ENCODE data around the gene LTF. TPM values are rescaled to one million over a fixed set of nuclear protein-coding genes. Genes with fewer than 3 reads are reported as not detected.
A peak's percentile ranks its signal among the peaks of the same experiment; 100 is the strongest.
"Not testable (repeated sequence)": the region's sequence is repeated elsewhere in the genome, so short reads cannot be mapped to it uniquely, and the experiment has no call there.

LTF gene
- total and polyA plus RNA-seq, 5 donors = 0.71 to 5.5 (median 2.1) TPM

GRCh38 chr3:46433841-46434240, 30.9 kb downstream of the LTF start:
- Histone ChIP-seq H3K27me3 (ENCODE audit: control insufficient read depth, insufficient read depth) (no peaks in the 10 kb centered on the region), H3K9me3 (ENCODE audit: control insufficient read depth, low read length) (no peaks in the 10 kb centered on the region), H3K27ac (ENCODE audit: low read length) (no peak overlapping the region), H3K4me1 (ENCODE audit: control insufficient read depth, insufficient read depth, low read length) (no peaks in the 10 kb centered on the region), H3K4me3 (ENCODE audit: low read length) (no peak overlapping the region)
- intact Hi-C loops (cut with DNase I) = no loop called here
- no peak for DNase-seq
- ATAC-seq = no peak
- 89% methylated on average over 1 of the region's 1 CpG for WGBS

GRCh38 chr3:46433118-46433517, 31.6 kb downstream of the LTF start:
- 66% methylated on average over 4 of the region's 4 CpGs for WGBS
- ATAC-seq; H3K27ac ChIP-seq (ENCODE audit: low read length); H3K4me1 ChIP-seq (ENCODE audit: control insufficient read depth, insufficient read depth, low read length); DNase-seq; H3K27me3 ChIP-seq (ENCODE audit: control insufficient read depth, insufficient read depth); intact Hi-C loops (cut with DNase I); H3K9me3 ChIP-seq (ENCODE audit: control insufficient read depth, low read length); H3K4me3 ChIP-seq (ENCODE audit: low read length): not testable (repeated sequence)

GRCh38 chr3:46431905-46432304, 32.8 kb downstream of the LTF start:
- WGBS = 88% methylated on average over 5 of the region's 5 CpGs
- H3K9me3 ChIP-seq (ENCODE audit: control insufficient read depth, low read length); H3K4me3 ChIP-seq (ENCODE audit: low read length); DNase-seq; H3K4me1 ChIP-seq (ENCODE audit: control insufficient read depth, insufficient read depth, low read length); ATAC-seq; H3K27me3 ChIP-seq (ENCODE audit: control insufficient read depth, insufficient read depth); H3K27ac ChIP-seq (ENCODE audit: low read length); intact Hi-C loops (cut with DNase I): not testable (repeated sequence)

- H3K4me1 ChIP-seq (ENCODE audit: control insufficient read depth, insufficient read depth, low read length); H3K4me3 ChIP-seq (ENCODE audit: low read length); ATAC-seq; intact Hi-C loops (cut with DNase I); DNase-seq; H3K27me3 ChIP-seq (ENCODE audit: control insufficient read depth, insufficient read depth); H3K9me3 ChIP-seq (ENCODE audit: control insufficient read depth, low read length); H3K27ac ChIP-seq (ENCODE audit: low read length): not testable (repeated sequence)
- WGBS = 97% methylated on average over 1 of the region's 1 CpG
Measured at GRCh38 chr3:46430879-46431278, 33.8 kb downstream of the LTF start.

- no peak overlapping the region for H3K27ac ChIP-seq (ENCODE audit: low read length)
- DNase-seq = no peak
- 76% methylated on average over 5 of the region's 5 CpGs for WGBS
- no peaks in the 10 kb centered on the region for H3K27me3 ChIP-seq (ENCODE audit: control insufficient read depth, insufficient read depth)
- no peaks in the 10 kb centered on the region for H3K4me1 ChIP-seq (ENCODE audit: control insufficient read depth, insufficient read depth, low read length)
- no peak for ATAC-seq
- no peaks in the 10 kb centered on the region for H3K9me3 ChIP-seq (ENCODE audit: control insufficient read depth, low read length)
- intact Hi-C loops (cut with DNase I) = loop anchor here in 1 of 4 donors (5.0 kb wide), 1 partner anchor 152 kb away; no protein-coding TSS in a partner anchor
- H3K4me3 ChIP-seq (ENCODE audit: low read length) = no peak overlapping the region
Measured at GRCh38 chr3:46429671-46430070, 35.0 kb downstream of the LTF start.

- Histone ChIP-seq H3K9me3 (ENCODE audit: control insufficient read depth, low read length) (no peaks in the 10 kb centered on the region), H3K4me3 (ENCODE audit: low read length) (no peak overlapping the region), H3K27me3 (ENCODE audit: control insufficient read depth, insufficient read depth) (no peaks in the 10 kb centered on the region), H3K27ac (ENCODE audit: low read length) (no peak overlapping the region), H3K4me1 (ENCODE audit: control insufficient read depth, insufficient read depth, low read length) (no peaks in the 10 kb centered on the region)
- ATAC-seq (no peak), DNase-seq (no peak)
- 85% methylated on average over 5 of the region's 5 CpGs for WGBS
- intact Hi-C loops (cut with DNase I) = loop anchor here in 1 of 4 donors (5.0 kb wide), 1 partner anchor 152 kb away; no protein-coding TSS in a partner anchor
Measured at GRCh38 chr3:46429250-46429649, 35.5 kb downstream of the LTF start.

GRCh38 chr3:46427916-46428833, 36.5 kb downstream of the LTF start:
- Histone ChIP-seq H3K4me1 (ENCODE audit: control insufficient read depth, insufficient read depth, low read length) (no peaks in the 10 kb centered on the region), H3K27me3 (ENCODE audit: control insufficient read depth, insufficient read depth) (no peaks in the 10 kb centered on the region), H3K9me3 (ENCODE audit: control insufficient read depth, low read length) (no peaks in the 10 kb centered on the region), H3K27ac (ENCODE audit: low read length) (no peak overlapping the region), H3K4me3 (ENCODE audit: low read length) (no peak overlapping the region)
- 71% methylated on average over 10 of the region's 10 CpGs for WGBS
- intact Hi-C loops (cut with DNase I) = loop anchor here in 1 of 4 donors (5.0 kb wide), 1 partner anchor 151 kb away; no protein-coding TSS in a partner anchor
- DNase-seq = no peak
- ATAC-seq = peak; percentile 89 to 94

- not testable (repeated sequence) for H3K4me1 ChIP-seq (ENCODE audit: control insufficient read depth, insufficient read depth, low read length); H3K27me3 ChIP-seq (ENCODE audit: control insufficient read depth, insufficient read depth); H3K27ac ChIP-seq (ENCODE audit: low read length); ATAC-seq; DNase-seq; H3K4me3 ChIP-seq (ENCODE audit: low read length); H3K9me3 ChIP-seq (ENCODE audit: control insufficient read depth, low read length)
- WGBS = 26% methylated on average over 8 of the region's 8 CpGs
- intact Hi-C loops (cut with DNase I) = loop anchor here in 1 of 4 donors (5.0 kb wide), 1 partner anchor 150 kb away; no protein-coding TSS in a partner anchor
Measured at GRCh38 chr3:46427404-46427803, 37.3 kb downstream of the LTF start.

- not testable (repeated sequence) for H3K27me3 ChIP-seq (ENCODE audit: control insufficient read depth, insufficient read depth); ATAC-seq; H3K9me3 ChIP-seq (ENCODE audit: control insufficient read depth, low read length); H3K4me1 ChIP-seq (ENCODE audit: control insufficient read depth, insufficient read depth, low read length); H3K4me3 ChIP-seq (ENCODE audit: low read length); H3K27ac ChIP-seq (ENCODE audit: low read length); DNase-seq
- 64% methylated on average over 4 of the region's 4 CpGs for WGBS
- intact Hi-C loops (cut with DNase I) = loop anchor here in 1 of 4 donors (5.0 kb wide), 1 partner anchor 149 kb away; no protein-coding TSS in a partner anchor
Measured at GRCh38 chr3:46426476-46426875, 38.2 kb downstream of the LTF start.

- no peaks in the 10 kb centered on the region for H3K9me3 ChIP-seq (ENCODE audit: control insufficient read depth, low read length)
- H3K27me3 ChIP-seq (ENCODE audit: control insufficient read depth, insufficient read depth) = no peaks in the 10 kb centered on the region
- H3K4me1 ChIP-seq (ENCODE audit: control insufficient read depth, insufficient read depth, low read length) = no peaks in the 10 kb centered on the region
- no peak for ATAC-seq
- WGBS = 83% methylated on average over 5 of the region's 5 CpGs
- no peak overlapping the region for H3K27ac ChIP-seq (ENCODE audit: low read length)
- intact Hi-C loops (cut with DNase I) = no loop called here
- no peak for DNase-seq
- H3K4me3 ChIP-seq (ENCODE audit: low read length) = no peak overlapping the region
Measured at GRCh38 chr3:46423588-46423987, 41.1 kb downstream of the LTF start.

GRCh38 chr3:46422617-46423016, 42.1 kb downstream of the LTF start:
- 89% methylated on average over 6 of the region's 6 CpGs for WGBS
- H3K27ac ChIP-seq (ENCODE audit: low read length) = no peak overlapping the region
- peaks cover 2% of the 10 kb centered on the region for H3K4me1 ChIP-seq (ENCODE audit: control insufficient read depth, insufficient read depth, low read length)
- DNase-seq = no peak
- intact Hi-C loops (cut with DNase I) = no loop called here
- H3K27me3 ChIP-seq (ENCODE audit: control insufficient read depth, insufficient read depth) = no peaks in the 10 kb centered on the region
- no peaks in the 10 kb centered on the region for H3K9me3 ChIP-seq (ENCODE audit: control insufficient read depth, low read length)
- H3K4me3 ChIP-seq (ENCODE audit: low read length) = no peak overlapping the region
- peak in 1 of 2 donors; percentile 40 for ATAC-seq

Data from right cardiac atrium (tissue), 5 donors.